Measurements from ENCODE around the gene ZBTB17. TPM values are rescaled to one million over a fixed set of nuclear protein-coding genes. Genes with fewer than 3 reads are reported as not detected.

ZBTB17 gene
- total and polyA plus RNA-seq, 10 of the 15 experiments (the other 5 are each of a cell fraction or from before 2014, with no cell fraction given), result 0.87 to 59.4 (median 38.7) TPM

DNA sequence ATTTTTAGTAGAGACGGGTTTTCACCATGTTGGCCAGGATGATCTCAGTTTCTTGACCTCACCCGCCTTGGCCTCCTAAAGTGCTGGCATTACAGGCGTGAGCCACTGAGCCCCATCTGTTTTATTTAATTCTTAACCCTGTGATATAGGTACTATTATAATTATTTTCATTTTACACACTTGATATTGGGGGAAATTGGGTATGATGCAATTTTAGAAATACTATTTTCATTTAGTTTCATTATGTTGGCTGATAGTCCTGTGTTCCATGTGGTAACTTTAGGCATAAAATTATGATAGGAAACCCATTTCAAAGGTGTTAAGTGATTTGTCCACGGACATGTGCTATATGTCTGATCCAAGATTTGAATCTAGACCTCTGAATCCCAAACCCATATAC is 67.3 kb downstream of the ZBTB17 start:
- Histone ChIP-seq H3K4me3 (no peak overlapping the region), H3K4me1 (ENCODE audit: control insufficient read depth, insufficient read depth, low read length) (no peaks in the 10 kb centered on the region; the same call in 1 of the 2 replicates), H3K27me3 (replicated peaks in 1 of 2; ENCODE audit: control insufficient read depth in 2 of 2, insufficient read depth in 2 of 2, low read length in 1 of 2) (no peaks in the 10 kb centered on the region), H3K9me3 (replicated peaks; ENCODE audit: control insufficient read depth, insufficient read depth, low read length) (no peaks in the 10 kb centered on the region), H4K20me1 (ENCODE audit: control insufficient read depth, insufficient read depth) (no peaks in the 10 kb centered on the region), H3K27ac (ENCODE audit: control insufficient read depth, insufficient read depth) (no peak overlapping the region), H2AFZ (ENCODE audit: control insufficient read depth, low read depth, low read length) (no peak overlapping the region), H3K9ac (ENCODE audit: control insufficient read depth, insufficient read depth, low read length) (no peak overlapping the region), H3K36me3 (ENCODE audit: control insufficient read depth in 2 of 2, insufficient read depth in 2 of 2, low read length in 1 of 2) (peaks cover 1 to 14% of the 10 kb centered on the region in 2 experiments), H3K4me2 (ENCODE audit: control insufficient read depth, insufficient read depth) (no peak overlapping the region), H3K79me2 (ENCODE audit: control insufficient read depth, insufficient read depth, low read length) (peaks cover 30% of the 10 kb centered on the region)
- DNase-seq (ENCODE audit: low read depth, low spot score), result no peak
- intact Hi-C loops (cut with micrococcal nuclease; ENCODE audit: unreplicated experiment), result no loop called here
- no peak for ATAC-seq
- BruUV-seq (replicated peaks), result no TSS peak
- ChIA-PET SMC1A (ENCODE audit: uncharacterized antibody, unreplicated experiment) (no interaction called here), POLR2A (no interaction called here), RAD21 (ENCODE audit: unreplicated experiment) (no interaction called here), CTCF (no interaction called here)
- FAIRE-seq, result no peak
- in situ Hi-C loops (cut with MboI), result no loop called here
- 98% methylated on average over 4 of the region's 4 CpGs for WGBS (ENCODE audit: insufficient coverage, insufficient replicate concordance, low lambda C conversion rate, missing lambda C conversion rate)
- TF ChIP-seq IKZF2 (IDR thresholded peaks at IDR 0.05), result no peak
- no peak for TF ChIP-seq WRNIP1 (IDR thresholded peaks at IDR 0.05; ENCODE audit: borderline replicate concordance, low read depth, low read length)
- TF ChIP-seq, protein P1, sequence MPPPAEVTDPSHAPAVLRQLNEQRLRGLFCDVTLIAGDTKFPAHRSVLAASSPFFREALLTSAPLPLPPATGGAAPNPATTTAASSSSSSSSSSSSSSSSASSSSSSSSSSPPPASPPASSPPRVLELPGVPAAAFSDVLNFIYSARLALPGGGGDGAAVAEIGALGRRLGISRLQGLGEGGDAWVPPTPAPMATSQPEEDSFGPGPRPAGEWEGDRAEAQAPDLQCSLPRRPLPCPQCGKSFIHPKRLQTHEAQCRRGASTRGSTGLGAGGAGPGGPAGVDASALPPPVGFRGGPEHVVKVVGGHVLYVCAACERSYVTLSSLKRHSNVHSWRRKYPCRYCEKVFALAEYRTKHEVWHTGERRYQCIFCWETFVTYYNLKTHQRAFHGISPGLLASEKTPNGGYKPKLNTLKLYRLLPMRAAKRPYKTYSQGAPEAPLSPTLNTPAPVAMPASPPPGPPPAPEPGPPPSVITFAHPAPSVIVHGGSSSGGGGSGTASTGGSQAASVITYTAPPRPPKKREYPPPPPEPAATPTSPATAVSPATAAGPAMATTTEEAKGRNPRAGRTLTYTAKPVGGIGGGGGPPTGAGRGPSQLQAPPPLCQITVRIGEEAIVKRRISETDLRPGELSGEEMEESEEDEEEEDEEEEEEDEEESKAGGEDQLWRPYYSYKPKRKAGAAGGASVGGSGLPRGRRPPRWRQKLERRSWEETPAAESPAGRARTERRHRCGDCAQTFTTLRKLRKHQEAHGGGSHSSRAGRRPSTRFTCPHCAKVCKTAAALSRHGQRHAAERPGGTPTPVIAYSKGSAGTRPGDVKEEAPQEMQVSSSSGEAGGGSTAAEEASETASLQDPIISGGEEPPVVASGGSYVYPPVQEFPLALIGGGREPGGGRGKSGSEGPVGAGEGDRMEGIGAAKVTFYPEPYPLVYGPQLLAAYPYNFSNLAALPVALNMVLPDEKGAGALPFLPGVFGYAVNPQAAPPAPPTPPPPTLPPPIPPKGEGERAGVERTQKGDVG (CRISPR knock-in tag; IDR thresholded peaks at IDR 0.05), result no peak
- no peak for TF ChIP-seq GABPA (IDR thresholded peaks at IDR 0.05; ENCODE audit: low read depth)
- no peak for TF ChIP-seq SUZ12 (IDR thresholded peaks at IDR 0.05; ENCODE audit: unreplicated experiment)
- no peak for TF ChIP-seq IRF3 (IDR thresholded peaks at IDR 0.05)
- TF ChIP-seq SMAD1 (IDR thresholded peaks at IDR 0.05; ENCODE audit: low read depth, partially characterized antibody), result no peak
- TF ChIP-seq IRF5 (IDR thresholded peaks at IDR 0.05; ENCODE audit: borderline replicate concordance), result no peak
- no peak for TF ChIP-seq EP300 (IDR thresholded peaks at IDR 0.05; ENCODE audit: borderline replicate concordance in 1 of 2, control insufficient read depth in 1 of 2, low read depth in 2 of 2, low read length in 2 of 2)
- TF ChIP-seq PKNOX1 (IDR thresholded peaks at IDR 0.05), result no peak
- TF ChIP-seq SKIL (IDR thresholded peaks at IDR 0.05; ENCODE audit: low read depth, poor library complexity, severe bottlenecking), result no peak
- no peak for TF ChIP-seq SMC3 (IDR thresholded peaks at IDR 0.05; ENCODE audit: borderline replicate concordance, low read length)
- no peak for TF ChIP-seq NFYA (IDR thresholded peaks at IDR 0.05; ENCODE audit: borderline replicate concordance, low read depth, low read length)
- no peak for TF ChIP-seq PAX5 (IDR thresholded peaks at IDR 0.05; ENCODE audit: borderline replicate concordance, low read depth, low read length)
- TF ChIP-seq, protein P2, sequence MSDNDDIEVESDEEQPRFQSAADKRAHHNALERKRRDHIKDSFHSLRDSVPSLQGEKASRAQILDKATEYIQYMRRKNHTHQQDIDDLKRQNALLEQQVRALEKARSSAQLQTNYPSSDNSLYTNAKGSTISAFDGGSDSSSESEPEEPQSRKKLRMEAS (IDR thresholded peaks at IDR 0.05; ENCODE audit: low read depth, low read length), result no peak
